Stimulated activated CD8-positive, alpha-beta memory T cell treated with anti-CD3 and anti-CD28 coated beads, Interleukin-4, amount 100 ng/mL, for 4 hours (primary cell): Measurements from ENCODE around the gene PCDHGA5.
A peak's percentile ranks its signal among the peaks of the same experiment; 100 is the strongest.
"Not testable (repeated sequence)": the region's sequence is repeated elsewhere in the genome, so short reads cannot be mapped to it uniquely, and the experiment has no call there.

Experiments used
- DNase-seq, 2 donors: peaks; one replicate each; pipeline ENCODE4 v3.0.0-alpha.2; 2020; ENCODE audit warnings: low read depth in 2 of 2, low spot score in 1 of 2

The PCDHGA5 gene

GRCh38 chr5:141363952-141364660, at the start of gene PCDHGA5:
PCDHGA5 (plus strand) TSS chr5:141364162; CDS start chr5:141364331, 169 bp downstream.
- no peak for DNase-seq

GRCh38 chr5:141316963-141317362, 47.0 kb upstream of the PCDHGA5 start:
- DNase-seq, result not testable (repeated sequence)

- DNase-seq, result no peak
Observed at GRCh38 chr5:141319202-141319601, 44.8 kb upstream of the PCDHGA5 start.

- no peak for DNase-seq
Observed at GRCh38 chr5:141319699-141320098, 44.3 kb upstream of the PCDHGA5 start.

GRCh38 chr5:141320225-141321169, 43.5 kb upstream of the PCDHGA5 start, which contains the start of gene TAF7:
TAF7 (minus strand) TSS chr5:141320784; CDS start chr5:141320044, 740 bp downstream.
- peak; percentile 84 to 86 for DNase-seq

GRCh38 chr5:141322261-141322660, 41.7 kb upstream of the PCDHGA5 start:
- DNase-seq, result no peak

- peak; percentile 25 to 43 for DNase-seq
Observed at GRCh38 chr5:141326088-141326854, 37.7 kb upstream of the PCDHGA5 start.

- DNase-seq, result no peak
Observed at GRCh38 chr5:141328231-141328630, 35.7 kb upstream of the PCDHGA5 start.

GRCh38 chr5:141330299-141331080, 33.5 kb upstream of the PCDHGA5 start, which contains the start of gene PCDHGA1:
PCDHGA1 (plus strand) TSS chr5:141330514.
- DNase-seq, result no peak

GRCh38 chr5:141332571-141332970, 31.4 kb upstream of the PCDHGA5 start:
- not testable (repeated sequence) for DNase-seq

- no peak for DNase-seq
Observed at GRCh38 chr5:141338538-141339306, 25.2 kb upstream of the PCDHGA5 start, which contains the start of gene PCDHGA2. PCDHGA2 (plus strand) TSS chr5:141338760.

- not testable (repeated sequence) for DNase-seq
Observed at GRCh38 chr5:141340781-141341354, 23.1 kb upstream of the PCDHGA5 start.

GRCh38 chr5:141342773-141343172, 21.2 kb upstream of the PCDHGA5 start:
- no peak for DNase-seq

GRCh38 chr5:141343242-141343952, 20.6 kb upstream of the PCDHGA5 start, which contains the start of gene PCDHGA3:
PCDHGA3 (plus strand) TSS chr5:141343829; CDS start chr5:141344034, 205 bp downstream.
- DNase-seq, result no peak

GRCh38 chr5:141343953-141344463, 20.0 kb upstream of the PCDHGA5 start:
- no peak for DNase-seq

GRCh38 chr5:141345327-141345726, 18.6 kb upstream of the PCDHGA5 start:
- DNase-seq, result no peak

- DNase-seq, result not testable (repeated sequence)
Observed at GRCh38 chr5:141346017-141346416, 17.9 kb upstream of the PCDHGA5 start.
